Panc1 (cell line): Measurements from ENCODE around the gene ADGRB3.

Experiments used
- CTCF ChIP-seq: fragments of 450-650 bp; IDR thresholded peaks from 2 replicates; pipeline ENCODE4 v1.5.1; 2017; ENCODE audit warnings: mild to moderate bottlenecking
- SIN3A ChIP-seq: IDR thresholded peaks from 2 replicates; pipeline ENCODE4 v1.6.1; 2012; ENCODE audit warnings: low read depth, mild to moderate bottlenecking, low read length, moderate library complexity, borderline replicate concordance; ENCODE audit not compliant: insufficient read depth

DNA sequence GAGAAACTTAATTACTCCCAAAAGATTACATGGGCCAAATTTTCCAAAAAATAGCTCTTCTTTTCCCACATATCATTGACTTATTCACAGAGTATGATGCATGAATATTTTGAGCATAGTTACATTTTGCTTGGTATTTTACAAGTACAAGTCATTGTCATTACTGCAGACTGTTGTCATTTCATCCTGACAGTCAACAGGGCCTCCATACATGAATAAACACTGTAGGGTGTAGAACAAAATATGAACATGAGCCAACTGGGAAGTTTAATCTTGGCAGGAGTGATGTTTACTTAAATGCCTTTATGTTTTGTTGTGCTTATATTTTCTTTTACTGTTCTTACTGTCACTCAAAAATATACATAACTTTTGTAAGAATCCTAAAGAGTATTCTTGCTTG is 340.7 kb downstream of the ADGRB3 start:
- TF ChIP-seq CTCF (no peak), SIN3A (no peak)
